Suprapubic skin (tissue), 4 donors: ENCODE data around the gene CLDN2. TPM values are rescaled to one million over a fixed set of nuclear protein-coding genes. Genes with fewer than 3 reads are reported as not detected.

Source experiments
- DNase-seq, 2 donors: peaks; one replicate each; pipeline ENCODE4 v3.0.0-alpha.2; 2019; ENCODE audit warnings: low spot score in 2 of 2
- H3K27ac ChIP-seq: fragments of 200-600 bp; sonication (generic); one replicate; pipeline ENCODE4 v1.5.1; 2019
- H3K27me3 ChIP-seq: fragments of 200-600 bp; sonication (generic); one replicate; pipeline ENCODE4 v1.5.1; 2019
- H3K36me3 ChIP-seq: fragments of 200-600 bp; sonication (generic); one replicate; pipeline ENCODE4 v1.5.1; 2019
- H3K4me1 ChIP-seq: fragments of 200-600 bp; sonication (generic); one replicate; pipeline ENCODE4 v1.5.1; 2019
- H3K4me3 ChIP-seq: fragments of 200-600 bp; sonication (generic); one replicate; pipeline ENCODE4 v1.5.1; 2019; ENCODE audit warnings: mild to moderate bottlenecking
- H3K9me3 ChIP-seq: fragments of 200-600 bp; sonication (generic); one replicate; pipeline ENCODE4 v1.5.1; 2019
- EP300 ChIP-seq: sonication (generic); formaldehyde crosslinking; IDR thresholded peaks from one replicate; pipeline ENCODE4 v1.6.1; 2017; ENCODE audit warnings: antibody characterized with exemption
- POLR2A ChIP-seq, 2 donors: fragments of 450-650 bp; IDR thresholded peaks; one replicate each; pipeline ENCODE4 v1.6.1; 2017; ENCODE audit warnings: antibody characterized with exemption in 2 of 2, mild to moderate bottlenecking in 2 of 2, moderate library complexity in 2 of 2
- POLR2AphosphoS5 ChIP-seq, 3 donors: sonication (generic); formaldehyde crosslinking; IDR thresholded peaks; one replicate each; pipeline ENCODE4 v1.6.1; 2017; ENCODE audit warnings: antibody characterized with exemption in 3 of 3
- WGBS: methylation state at CpG from one replicate; pipeline ENCODE4 v1.1.5; 2018; 5-methylcytosine and 5-hydroxymethylcytosine counted together
- total RNA-seq, 4 donors: library from RNA; depleted of rRNA; stranded (reverse); fragments of >200 nt; gene quantifications; one replicate each; pipeline ENCODE4 v1.1.0, GENCODE V29; 2016
- TF ChIP-seq, protein P1 (sequence below), 2 donors: fragments of 200-600 bp in 1 of 2; fragments of 450-650 bp in 1 of 2; sonication (generic) in 1 of 2; IDR thresholded peaks; one replicate each; pipeline ENCODE4 v1.5.1; 2016 to 2019; ENCODE audit warnings: antibody characterized with exemption in 2 of 2, mild to moderate bottlenecking in 1 of 2, moderate library complexity in 1 of 2

The CLDN2 gene
- total RNA-seq, 4 donors from 2014 or later = 0.17 to 0.53 (median 0.23) TPM; not detected in 1

GRCh38 chrX:106903856-106904528 is 16.2 kb upstream of the CLDN2 start:
- no peak overlapping the region for H3K4me3 ChIP-seq
- H3K27ac ChIP-seq = no peak overlapping the region
- 62% methylated on average over 2 of the region's 5 CpGs for WGBS
- no peak for DNase-seq
- H3K27me3 ChIP-seq = no peaks in the 10 kb centered on the region
- TF ChIP-seq POLR2A (IDR thresholded peaks at IDR 0.05) (no peak), POLR2AphosphoS5 (IDR thresholded peaks at IDR 0.05) (no peak), EP300 (no peak)
- TF ChIP-seq, protein P1, sequence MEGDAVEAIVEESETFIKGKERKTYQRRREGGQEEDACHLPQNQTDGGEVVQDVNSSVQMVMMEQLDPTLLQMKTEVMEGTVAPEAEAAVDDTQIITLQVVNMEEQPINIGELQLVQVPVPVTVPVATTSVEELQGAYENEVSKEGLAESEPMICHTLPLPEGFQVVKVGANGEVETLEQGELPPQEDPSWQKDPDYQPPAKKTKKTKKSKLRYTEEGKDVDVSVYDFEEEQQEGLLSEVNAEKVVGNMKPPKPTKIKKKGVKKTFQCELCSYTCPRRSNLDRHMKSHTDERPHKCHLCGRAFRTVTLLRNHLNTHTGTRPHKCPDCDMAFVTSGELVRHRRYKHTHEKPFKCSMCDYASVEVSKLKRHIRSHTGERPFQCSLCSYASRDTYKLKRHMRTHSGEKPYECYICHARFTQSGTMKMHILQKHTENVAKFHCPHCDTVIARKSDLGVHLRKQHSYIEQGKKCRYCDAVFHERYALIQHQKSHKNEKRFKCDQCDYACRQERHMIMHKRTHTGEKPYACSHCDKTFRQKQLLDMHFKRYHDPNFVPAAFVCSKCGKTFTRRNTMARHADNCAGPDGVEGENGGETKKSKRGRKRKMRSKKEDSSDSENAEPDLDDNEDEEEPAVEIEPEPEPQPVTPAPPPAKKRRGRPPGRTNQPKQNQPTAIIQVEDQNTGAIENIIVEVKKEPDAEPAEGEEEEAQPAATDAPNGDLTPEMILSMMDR (IDR thresholded peaks at IDR 0.05) = no peak
- H3K9me3 ChIP-seq = no peaks in the 10 kb centered on the region
- H3K36me3 ChIP-seq = no peaks in the 10 kb centered on the region
- H3K4me1 ChIP-seq = no peaks in the 10 kb centered on the region

- Histone ChIP-seq H3K4me1 (no peaks in the 10 kb centered on the region), H3K27ac (no peak overlapping the region), H3K9me3 (no peaks in the 10 kb centered on the region), H3K36me3 (no peaks in the 10 kb centered on the region), H3K27me3 (no peaks in the 10 kb centered on the region), H3K4me3 (no peak overlapping the region)
- 65% methylated on average over 5 of the region's 5 CpGs for WGBS
- TF ChIP-seq, protein P1 (IDR thresholded peaks at IDR 0.05) = no peak
- TF ChIP-seq EP300 = no peak
- TF ChIP-seq POLR2A (IDR thresholded peaks at IDR 0.05) = no peak
- TF ChIP-seq POLR2AphosphoS5 (IDR thresholded peaks at IDR 0.05) = no peak
- no peak for DNase-seq
Measured at GRCh38 chrX:106905064-106905708, 15.0 kb upstream of the CLDN2 start.

- H3K27ac ChIP-seq = no peak overlapping the region
- H3K27me3 ChIP-seq = no peaks in the 10 kb centered on the region
- no peak for DNase-seq
- no peaks in the 10 kb centered on the region for H3K9me3 ChIP-seq
- no peaks in the 10 kb centered on the region for H3K36me3 ChIP-seq
- H3K4me3 ChIP-seq = no peak overlapping the region
- 52% methylated on average over 6 of the region's 6 CpGs for WGBS
- H3K4me1 ChIP-seq = no peaks in the 10 kb centered on the region
- TF ChIP-seq POLR2AphosphoS5 (IDR thresholded peaks at IDR 0.05) = no peak
- TF ChIP-seq, protein P1 (IDR thresholded peaks at IDR 0.05) = no peak
- TF ChIP-seq EP300 = no peak
- no peak for TF ChIP-seq POLR2A (IDR thresholded peaks at IDR 0.05)
Measured at GRCh38 chrX:106906361-106906760, 13.8 kb upstream of the CLDN2 start.

- 42% methylated on average over 2 of the region's 2 CpGs for WGBS
- Histone ChIP-seq H3K9me3 (no peaks in the 10 kb centered on the region), H3K4me3 (no peak overlapping the region), H3K36me3 (no peaks in the 10 kb centered on the region), H3K4me1 (no peaks in the 10 kb centered on the region), H3K27ac (no peak overlapping the region), H3K27me3 (no peaks in the 10 kb centered on the region)
- TF ChIP-seq EP300 = no peak
- no peak for TF ChIP-seq POLR2A (IDR thresholded peaks at IDR 0.05)
- TF ChIP-seq, protein P1 (IDR thresholded peaks at IDR 0.05) = no peak
- TF ChIP-seq POLR2AphosphoS5 (IDR thresholded peaks at IDR 0.05) = no peak
- DNase-seq = no peak
Measured at GRCh38 chrX:106912864-106913263, 7.3 kb upstream of the CLDN2 start.

DNA sequence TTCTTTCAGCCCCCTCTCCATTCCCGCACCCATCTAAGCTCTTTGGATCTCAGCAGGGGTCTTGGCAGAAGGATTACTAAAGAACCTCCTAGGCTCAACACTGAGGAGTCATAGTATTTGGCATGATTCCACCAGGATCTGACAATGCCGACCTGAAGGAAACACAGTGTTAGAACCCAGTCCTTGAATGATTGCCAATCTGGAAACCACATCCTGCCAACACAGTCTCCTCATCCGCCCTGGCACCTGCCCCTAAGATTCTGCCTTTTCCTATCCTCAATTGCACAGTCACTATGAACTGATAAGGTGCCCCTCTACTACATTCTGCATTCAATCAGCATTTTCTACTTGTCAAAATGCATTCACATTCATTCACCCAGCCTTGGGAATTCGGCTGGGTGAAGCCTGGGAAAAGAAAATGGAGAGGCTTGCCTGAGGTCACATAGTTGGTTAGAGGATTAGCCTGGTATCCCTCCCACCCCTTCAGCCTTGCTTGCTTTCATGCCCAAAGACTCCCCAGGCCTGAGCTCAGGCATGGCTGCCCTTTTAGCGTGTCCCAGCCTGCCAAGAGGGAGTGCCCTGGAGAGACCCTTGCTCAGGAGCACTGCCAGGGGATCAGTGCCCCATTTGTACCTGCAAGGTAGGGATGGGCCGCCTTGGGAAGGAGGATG is 2.2 kb upstream of the CLDN2 start:
- 49% methylated on average over 6 of the region's 6 CpGs for WGBS
- no peaks in the 10 kb centered on the region for H3K4me1 ChIP-seq
- no peaks in the 10 kb centered on the region for H3K27me3 ChIP-seq
- no peak overlapping the region for H3K27ac ChIP-seq
- no peaks in the 10 kb centered on the region for H3K36me3 ChIP-seq
- TF ChIP-seq EP300 (no peak), POLR2A (IDR thresholded peaks at IDR 0.05) (no peak), POLR2AphosphoS5 (IDR thresholded peaks at IDR 0.05) (no peak)
- TF ChIP-seq, protein P1 (IDR thresholded peaks at IDR 0.05) = no peak
- H3K9me3 ChIP-seq = no peaks in the 10 kb centered on the region
- H3K4me3 ChIP-seq = no peak overlapping the region
- DNase-seq = no peak
